Right hindlimb (tissue), 1 donor: ENCODE data around the gene RNF168.
"Not testable (repeated sequence)": the region's sequence is repeated elsewhere in the genome, so short reads cannot be mapped to it uniquely, and the experiment has no call there.

Experiments used
- DNase-seq: peaks from one replicate; pipeline ENCODE4 v3.0.0-alpha.2; 2018

Gene RNF168

GRCh38 chr3:196514350-196514716 lies 10.8 kb upstream of the RNF168 start:
- no peak for DNase-seq

DNA sequence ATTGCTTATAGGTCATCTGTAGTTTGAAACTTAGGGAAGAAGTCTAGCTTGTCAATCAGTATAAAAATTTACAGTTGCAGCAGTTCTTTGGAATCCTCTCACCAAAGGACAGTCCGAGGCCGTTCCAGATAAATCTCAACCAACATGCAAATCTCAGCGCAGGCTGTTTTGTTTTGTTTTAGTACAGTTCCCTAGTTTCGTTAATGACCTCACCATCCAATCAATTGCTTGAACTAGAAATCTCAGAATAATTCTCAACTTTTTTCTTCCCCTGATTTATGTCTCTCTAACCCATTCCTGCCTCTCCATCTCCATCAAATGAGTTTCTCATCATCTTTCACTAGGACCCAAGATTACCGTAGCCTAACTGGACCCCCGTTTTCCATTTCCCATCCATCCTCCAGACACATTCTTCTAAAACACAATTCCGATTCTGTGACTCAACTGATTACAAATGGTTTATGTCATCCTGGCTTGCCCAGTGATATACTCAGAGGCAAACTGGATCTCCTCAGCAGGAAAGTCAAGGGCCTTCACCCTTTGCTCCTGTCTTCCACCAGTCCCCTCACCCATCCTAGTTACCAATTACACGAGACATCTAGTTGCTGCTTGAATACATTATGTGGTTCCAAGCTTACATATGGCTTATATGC lies 10.3 kb upstream of the RNF168 start:
- DNase-seq, result no peak

- DNase-seq, result not testable (repeated sequence)
Observed at GRCh38 chr3:196511646-196512425, 8.3 kb upstream of the RNF168 start.

GRCh38 chr3:196511108-196511507 lies 7.5 kb upstream of the RNF168 start:
- not testable (repeated sequence) for DNase-seq

- no peak for DNase-seq
Observed at GRCh38 chr3:196506687-196507086, 3.1 kb upstream of the RNF168 start.

GRCh38 chr3:196504556-196504955 lies 988 bp upstream of the RNF168 start:
- no peak for DNase-seq

- DNase-seq, result not testable (repeated sequence)
Observed at GRCh38 chr3:196504077-196504398, 470 bp upstream of the RNF168 start.

DNA sequence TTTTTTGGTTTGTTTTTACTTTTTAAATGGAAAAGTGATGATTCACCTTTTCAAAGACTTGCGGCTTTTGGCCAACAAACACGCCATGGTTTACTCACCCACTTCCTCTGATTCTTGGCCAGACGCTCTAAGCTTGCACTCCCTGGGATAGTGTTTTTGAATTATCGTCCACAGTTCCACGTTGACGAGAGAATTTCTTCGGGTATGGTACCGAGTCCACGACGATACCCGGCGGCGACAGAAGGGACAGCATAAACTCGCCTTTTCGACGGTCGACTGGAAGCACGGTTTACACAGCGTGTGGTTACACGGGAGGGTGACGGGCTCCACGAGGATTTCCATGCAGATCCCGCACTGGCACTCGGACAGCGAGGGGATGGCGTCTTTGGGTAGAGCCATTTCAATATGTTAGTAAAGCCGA lies 783 bp downstream of the RNF168 start:
- peak; percentile 58 for DNase-seq

DNA sequence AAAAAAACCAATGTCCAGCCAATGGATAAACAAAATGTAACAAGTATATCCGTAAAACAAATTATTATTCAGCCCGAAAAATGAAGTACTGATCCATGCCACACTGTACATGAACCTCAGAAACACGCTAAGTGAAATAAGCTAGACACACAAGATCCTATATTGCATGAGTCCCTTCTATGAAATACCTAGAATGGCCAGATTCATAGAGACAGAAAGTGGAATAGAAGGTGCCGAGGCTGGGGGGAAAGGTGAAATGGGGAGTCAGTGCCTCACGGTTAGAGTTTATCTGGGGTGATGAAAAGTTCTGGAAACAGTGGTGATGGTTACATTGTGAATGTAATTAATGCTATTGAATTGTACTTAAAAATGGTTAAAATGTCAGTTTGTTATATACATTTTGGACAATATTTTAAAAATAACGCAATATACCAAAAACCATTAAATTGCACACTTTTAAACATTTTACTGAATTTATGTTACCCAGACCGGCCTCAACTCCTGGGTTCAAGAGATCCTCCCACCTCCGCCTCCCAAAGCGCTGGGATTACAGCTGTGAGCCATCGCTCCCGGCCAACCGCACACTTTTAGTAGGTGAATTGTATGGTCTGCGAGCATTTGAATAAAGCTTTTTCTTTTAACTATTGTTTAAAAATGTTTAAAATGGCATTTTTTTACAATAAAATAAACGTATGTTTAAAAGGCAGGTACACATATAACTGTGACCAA lies 2.1 kb downstream of the RNF168 start:
- DNase-seq, result no peak

DNA sequence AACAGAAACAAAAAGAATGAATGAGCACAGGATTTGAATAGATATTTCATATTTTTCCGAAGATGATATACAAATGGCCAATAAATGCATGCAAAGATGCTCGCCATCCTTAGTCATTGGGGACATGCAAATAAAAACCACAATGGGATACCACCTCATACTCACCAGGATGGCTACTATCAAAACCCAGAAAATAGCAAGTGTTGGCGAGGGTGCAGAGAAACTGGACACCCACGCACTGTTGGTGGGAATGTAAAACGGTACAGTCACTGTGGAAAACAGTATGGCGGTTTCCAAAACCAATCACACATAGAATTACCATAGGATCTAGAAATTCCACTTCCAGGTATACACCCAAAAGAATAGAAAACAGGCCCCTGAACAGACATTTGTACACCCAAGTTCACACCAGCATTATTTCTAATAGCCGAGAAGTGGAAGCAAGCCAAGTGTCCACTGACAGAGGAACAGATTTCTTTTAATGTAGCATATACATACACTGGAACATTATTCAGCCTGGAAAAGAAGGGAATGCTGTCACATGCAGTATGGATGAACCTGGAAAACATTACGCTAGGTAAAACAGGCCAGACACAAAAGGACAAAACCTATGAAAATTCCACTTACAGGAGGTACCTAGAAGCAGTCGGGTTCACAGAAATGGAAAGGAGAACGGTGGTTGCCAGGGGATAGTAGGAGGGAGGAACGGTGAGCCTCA lies 3.6 kb downstream of the RNF168 start:
- no peak for DNase-seq

DNA sequence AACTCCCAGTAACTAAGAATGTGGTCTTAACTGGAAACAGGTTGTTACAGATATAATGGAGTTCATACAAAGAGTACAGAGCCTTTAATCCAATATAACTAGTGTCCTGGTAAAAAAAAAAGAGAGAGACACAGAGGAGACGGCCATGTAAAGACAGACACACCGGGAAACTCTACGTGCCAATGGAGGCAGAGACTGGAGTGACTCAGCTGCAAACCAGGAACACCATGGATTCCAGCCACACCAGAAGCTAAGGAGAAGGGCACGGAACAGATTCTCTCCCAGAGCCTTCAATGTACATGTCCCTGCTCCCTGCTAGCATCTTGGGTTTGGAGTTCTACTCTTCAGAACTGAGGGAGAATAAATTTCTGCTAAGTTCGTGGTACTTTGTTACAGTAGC lies 4.5 kb downstream of the RNF168 start:
- no peak for DNase-seq

DNA sequence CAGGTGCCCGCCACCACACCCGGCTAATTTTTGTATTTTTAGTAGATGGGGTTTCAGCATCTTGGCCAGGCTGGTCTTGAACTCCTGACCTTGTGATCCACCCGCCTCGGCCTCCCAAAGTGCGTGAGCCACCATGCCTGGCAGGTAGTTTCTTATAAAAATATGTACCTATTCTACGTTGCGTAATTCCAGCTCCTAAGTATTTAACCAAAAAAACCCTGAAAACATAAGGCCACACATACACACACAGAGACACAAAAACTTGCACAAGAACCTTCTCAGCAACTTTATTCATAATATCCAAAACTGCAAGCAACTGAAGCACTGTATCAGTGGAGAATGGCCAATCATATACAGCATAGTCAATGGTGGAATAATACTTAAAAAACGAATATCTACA lies 5.3 kb downstream of the RNF168 start:
- DNase-seq, result no peak

DNA sequence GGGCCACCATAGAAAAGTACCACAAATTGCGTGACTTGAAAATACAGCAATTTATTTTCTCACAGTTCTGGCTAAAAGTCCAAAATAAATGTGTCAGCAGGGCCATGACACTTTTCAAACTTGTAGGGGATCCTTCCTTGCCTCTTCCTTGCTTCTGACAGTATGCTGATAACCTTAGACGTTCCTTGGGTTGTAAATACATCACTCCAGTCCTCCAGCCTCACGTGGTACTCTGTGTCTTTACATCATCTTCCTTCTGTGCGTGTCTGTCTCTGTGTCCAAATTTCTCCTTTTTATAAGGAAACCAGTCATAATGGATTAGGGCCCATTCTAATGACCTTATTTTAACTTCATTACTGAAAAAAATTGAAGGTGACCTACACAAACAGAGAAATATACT lies 7.4 kb downstream of the RNF168 start:
- no peak for DNase-seq

DNA sequence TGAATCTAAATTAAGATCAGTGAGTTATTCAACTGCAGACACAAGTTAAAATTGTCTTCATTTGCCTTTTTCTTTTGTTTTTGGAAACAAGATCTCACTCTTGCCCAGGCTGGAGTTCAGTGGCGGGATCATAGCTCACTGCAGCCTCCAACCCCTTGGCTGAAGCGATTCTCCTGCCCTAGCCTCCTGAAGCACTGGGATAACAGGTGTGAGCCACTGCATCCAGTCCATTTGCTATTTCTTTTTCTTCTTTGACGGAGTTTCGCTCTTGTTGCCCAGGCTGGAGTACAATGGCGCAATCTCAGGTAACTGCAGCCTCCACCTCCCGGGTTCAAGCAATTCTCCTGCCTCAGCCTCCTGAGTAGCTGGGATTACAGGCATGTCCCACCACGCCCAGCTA lies 10.3 kb downstream of the RNF168 start:
- DNase-seq, result no peak

DNA sequence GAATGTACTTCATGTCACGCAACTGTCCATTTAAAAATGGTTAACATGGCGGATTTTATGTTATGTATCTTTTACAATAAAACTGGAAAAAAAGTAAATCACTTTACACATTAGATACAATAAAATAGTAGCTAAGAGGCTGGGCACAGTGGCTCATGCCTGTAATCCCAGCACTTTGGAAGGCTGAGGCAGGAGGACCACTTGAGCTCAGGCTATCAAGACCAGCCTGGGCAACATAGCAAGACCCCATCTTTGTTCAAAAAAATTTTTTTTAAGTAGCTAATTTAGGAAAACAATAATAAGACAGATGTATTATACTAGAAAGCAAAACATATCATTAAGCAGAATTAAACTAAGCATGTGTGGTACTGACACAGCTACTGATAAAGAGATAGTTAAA lies 11.5 kb downstream of the RNF168 start:
- DNase-seq, result no peak

DNA sequence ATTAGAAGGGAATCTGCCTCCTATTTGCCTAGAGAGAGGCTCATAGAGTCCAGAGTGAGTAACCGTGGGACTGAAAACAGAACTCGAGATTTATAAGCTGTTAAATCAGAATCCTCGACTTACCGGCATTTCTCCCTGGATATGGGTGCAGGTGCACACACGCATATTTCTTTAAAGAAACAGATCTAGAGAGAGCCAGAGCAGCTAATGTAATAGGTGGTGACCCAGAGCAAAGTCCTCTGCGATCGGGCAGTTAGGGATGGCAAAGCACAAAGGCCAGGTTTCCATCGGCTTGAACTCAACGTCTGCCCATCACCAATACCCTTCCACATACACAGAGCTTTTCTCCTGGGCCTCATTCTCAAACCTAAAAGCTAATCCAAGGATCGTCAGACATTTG lies 13.8 kb downstream of the RNF168 start:
- no peak for DNase-seq

DNA sequence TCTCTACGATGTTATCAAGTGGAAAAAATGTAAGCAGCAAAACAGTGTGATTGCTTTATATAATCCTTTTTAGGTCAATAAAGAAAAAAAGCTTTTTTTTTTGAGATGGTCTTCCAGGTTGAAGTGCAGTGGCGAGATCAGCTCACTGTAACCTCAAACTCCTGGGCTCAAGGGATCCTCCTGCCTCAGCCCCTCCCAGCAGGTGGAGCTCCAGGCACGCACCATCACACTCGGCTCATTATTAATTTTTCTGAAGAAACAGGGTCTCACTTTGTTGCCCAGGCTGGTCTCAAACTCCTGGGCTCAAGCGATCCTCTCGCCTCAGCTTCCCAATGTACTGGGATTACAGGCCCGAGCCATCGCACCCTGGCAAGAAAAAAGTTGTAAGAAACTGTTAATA lies 17.3 kb downstream of the RNF168 start:
- DNase-seq, result no peak

- DNase-seq, result no peak
Observed at GRCh38 chr3:196477678-196478077, 25.9 kb downstream of the RNF168 start.

DNA sequence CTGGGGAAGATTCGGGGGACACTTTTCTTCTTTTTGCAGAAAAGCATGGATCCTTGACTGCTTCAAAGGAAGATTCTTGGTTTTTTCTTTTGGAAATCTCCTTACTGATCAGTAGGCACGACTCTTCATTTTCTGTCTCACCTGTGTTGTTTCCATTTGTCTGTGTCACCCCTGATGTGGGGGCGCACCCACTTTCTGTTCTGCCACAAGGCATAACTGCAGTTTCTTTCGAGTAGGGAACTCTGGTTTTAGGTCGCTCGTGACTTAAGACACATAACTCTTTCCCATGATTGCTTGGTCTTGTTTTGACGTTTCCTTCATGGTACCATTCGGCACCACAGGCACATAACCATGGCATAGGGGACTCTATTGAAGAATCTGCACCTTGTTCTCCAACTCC lies 31.3 kb downstream of the RNF168 start:
- DNase-seq, result no peak

DNA sequence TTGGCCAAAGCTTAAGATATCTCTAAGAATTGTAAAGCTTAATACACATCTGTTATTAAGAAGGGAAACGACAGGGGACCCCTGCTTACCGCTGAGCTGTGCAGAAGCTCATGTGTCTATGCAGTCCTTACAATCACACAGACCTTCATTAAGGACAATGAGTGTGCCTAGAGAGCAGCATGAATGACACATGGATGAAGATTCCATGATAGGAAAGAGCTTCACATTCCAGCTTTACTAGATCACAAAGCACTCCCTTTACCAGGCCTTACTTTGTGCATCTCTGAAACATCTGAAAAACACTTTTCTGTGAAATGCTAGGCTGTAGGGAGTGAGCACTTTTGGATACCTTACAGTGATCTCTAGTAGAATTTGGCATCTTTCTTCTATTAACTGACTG lies 32.0 kb downstream of the RNF168 start:
- DNase-seq, result no peak

DNA sequence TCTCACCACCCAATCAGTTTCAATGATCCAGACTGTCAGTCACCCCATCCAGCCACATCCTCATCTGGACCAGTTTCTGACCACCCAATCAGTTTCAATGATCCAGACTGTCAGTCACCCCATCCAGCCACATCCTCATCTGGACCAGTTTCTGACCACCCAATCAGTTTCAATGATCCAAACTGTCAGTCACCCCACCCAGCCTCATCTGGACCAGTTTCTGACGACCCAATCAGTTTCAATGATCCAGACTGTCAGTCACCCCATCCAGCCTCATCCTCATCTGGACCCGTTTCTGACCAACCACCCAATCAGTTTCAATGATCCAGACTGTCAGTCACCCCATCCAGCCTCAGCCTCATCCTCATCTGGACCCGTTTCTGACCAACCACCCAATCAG lies 33.4 kb downstream of the RNF168 start:
- DNase-seq, result not testable (repeated sequence)

DNA sequence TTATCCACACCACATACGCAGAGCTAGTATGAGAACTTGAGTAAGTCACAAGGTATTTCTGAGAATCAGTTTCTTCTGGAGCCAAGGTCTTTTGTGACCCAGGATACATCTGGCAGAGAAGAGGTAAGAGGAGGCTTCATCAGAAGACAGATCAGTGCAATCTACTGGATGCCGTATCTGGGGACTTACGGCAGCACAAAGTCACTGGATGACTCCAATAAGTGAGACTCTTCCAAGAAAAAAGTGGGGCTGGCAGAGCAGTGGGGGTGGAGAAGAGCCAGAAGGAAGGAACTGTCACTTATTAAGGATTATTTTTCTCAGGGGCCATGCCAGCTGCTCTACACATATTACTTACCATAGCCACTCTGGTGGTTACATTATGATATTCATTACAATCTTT lies 39.8 kb downstream of the RNF168 start:
- DNase-seq, result no peak

DNA sequence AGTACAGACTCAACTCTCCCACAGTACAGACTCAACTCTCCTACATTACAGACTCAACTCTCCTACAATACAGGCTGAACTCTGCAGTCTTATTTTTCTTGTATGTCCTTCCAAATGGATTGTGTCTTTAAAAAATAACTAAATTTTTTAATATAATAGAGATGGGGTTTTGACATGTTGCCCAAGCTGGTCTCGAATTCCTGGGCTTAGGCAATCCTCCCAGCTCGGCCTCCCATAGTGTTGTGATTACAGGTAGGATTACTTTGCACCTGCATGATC lies 40.2 kb downstream of the RNF168 start:
- DNase-seq, result no peak
